K562 (cell line): ENCODE measurements around the gene SCAMP2. TPM values are rescaled to one million over a fixed set of nuclear protein-coding genes. Genes with fewer than 3 reads are reported as not detected.

Experiments used
- C11orf30 ChIP-seq: fragments of 450-650 bp; IDR thresholded peaks from 2 replicates; pipeline ENCODE4 v1.6.1; 2016; ENCODE audit warnings: low read depth, mild to moderate bottlenecking
- CBX2 ChIP-seq: fragments of 200-600 bp; sonication (generic); IDR thresholded peaks from one replicate; pipeline ENCODE4 v1.6.1; 2012; ENCODE audit warnings: mild to moderate bottlenecking, low read length, inconsistent platforms; ENCODE audit not compliant: insufficient read depth, poor library complexity, severe bottlenecking
- CCNT2 ChIP-seq: IDR thresholded peaks from 2 replicates; pipeline ENCODE4 v1.6.1; 2011; ENCODE audit warnings: borderline replicate concordance, low read depth, mild to moderate bottlenecking, moderate library complexity, mixed read lengths, low read length; ENCODE audit not compliant: insufficient read length; ENCODE audit errors: extremely low read depth
- CREB1 ChIP-seq, 2 experiments: sonication (generic) in 1 of 2; formaldehyde crosslinking in 1 of 2; IDR thresholded peaks; 2 replicates each; pipeline versions ENCODE4 v1.6.1 to v1.8.0; 2012 to 2022; ENCODE audit warnings: inconsistent platforms in 1 of 2, mild to moderate bottlenecking in 1 of 2, missing genetic modification reagents in 1 of 2, moderate library complexity in 1 of 2
- ETV1 ChIP-seq: fragments of 450-650 bp; conservative IDR thresholded peaks from 2 replicates; pipeline ENCODE4 v1.6.1; 2016; ENCODE audit warnings: missing genetic modification characterization, control low read depth, low read depth, missing compliant biosample characterization
- HIVEP1 ChIP-seq: fragments of 250-450 bp; sonication (Bioruptor Pico); IDR thresholded peaks from 2 replicates; pipeline ENCODE4 v1.4.0; 2020; ENCODE audit warnings: mild to moderate bottlenecking
- JUND ChIP-seq, 2 experiments: IDR thresholded peaks; 2 replicates in 1 of 2; 3 replicates in 1 of 2; pipeline ENCODE4 v1.6.1; 2011; ENCODE audit warnings: borderline replicate concordance in 2 of 2, low read depth in 2 of 2, low read length in 2 of 2, improper control_type of control experiment in 1 of 2, missing biosample characterization in 1 of 2, missing genetic modification characterization in 1 of 2, missing genetic modification reagents in 1 of 2
- L3MBTL2 ChIP-seq: fragments of 450-650 bp; IDR thresholded peaks from 2 replicates; pipeline ENCODE4 v1.6.1; 2016; ENCODE audit warnings: mild to moderate bottlenecking, moderate library complexity
- MBD2 ChIP-seq: sonication (generic); IDR thresholded peaks from 2 replicates; pipeline ENCODE4 v1.6.1; 2016; ENCODE audit warnings: low read depth, borderline replicate concordance
- MCM2 ChIP-seq: fragments of 450-650 bp; IDR thresholded peaks from 2 replicates; pipeline ENCODE4 v1.6.1; 2017; ENCODE audit warnings: low read depth, mild to moderate bottlenecking
- NEUROD1 ChIP-seq: fragments of 150-350 bp; IDR thresholded peaks from 2 replicates; pipeline ENCODE4 v1.6.1; 2014; ENCODE audit warnings: borderline replicate concordance, low read length, low read depth; ENCODE audit not compliant: partially characterized antibody
- PCBP2 ChIP-seq: fragments of 200-400 bp; formaldehyde crosslinking; IDR thresholded peaks from 2 replicates; pipeline ENCODE4 v1.6.1; 2018; ENCODE audit warnings: low read length, low read depth, mild to moderate bottlenecking, moderate library complexity; ENCODE audit not compliant: poor library complexity, severe bottlenecking
- PHF20 ChIP-seq: fragments of 450-650 bp; IDR thresholded peaks from 2 replicates; pipeline ENCODE4 v1.6.1; 2018; ENCODE audit not compliant: partially characterized antibody
- PHF8 ChIP-seq: fragments of 200-600 bp; sonication (generic); IDR thresholded peaks from 2 replicates; pipeline ENCODE4 v1.6.1; 2012; ENCODE audit warnings: mixed run types, mild to moderate bottlenecking, inconsistent platforms, low read length, moderate library complexity, borderline replicate concordance
- RB1 ChIP-seq: fragments of 450-650 bp; IDR thresholded peaks from 2 replicates; pipeline ENCODE4 v1.6.1; 2017; ENCODE audit warnings: low read depth, mild to moderate bottlenecking
- SIN3B ChIP-seq: fragments of 450-650 bp; IDR thresholded peaks from 2 replicates; pipeline ENCODE4 v1.6.1; 2017; ENCODE audit warnings: low read depth, mild to moderate bottlenecking, moderate library complexity
- SMAD3 ChIP-seq: fragments of 450-650 bp; formaldehyde crosslinking; conservative IDR thresholded peaks from 2 replicates; pipeline ENCODE4 v1.4.0; 2020; ENCODE audit warnings: mild to moderate bottlenecking
- ZNF316 ChIP-seq: fragments of 450-650 bp; IDR thresholded peaks from 2 replicates; pipeline ENCODE4 v1.6.1; 2016
- polyA plus RNA-seq, 8 experiments: library from polyadenylated mRNA; depleted of rRNA in 4 of 8; stranded (reverse) in 5 of 8; unstranded in 3 of 8; fragments of >200 nt; fragmentation: Nextera tagmentation in 2 of 8; fragmentation: Illumina TruSeq in 1 of 8; extraction: Ambion mirVana in 2 of 8; extraction: Trizol in 1 of 8; gene quantifications; 2 replicates each; pipeline versions ENCODE4 v1.2.1 to v1.2.3, GENCODE V29; 2011 to 2014; ENCODE audit warnings: inconsistent platforms in 1 of 8, missing spikeins in 1 of 8
- total RNA-seq, 7 experiments: library from RNA; depleted of rRNA in 6 of 7; stranded (reverse); fragments of >200 nt in 6 of 7; fragmentation: Illumina TruSeq in 2 of 7; extraction: Trizol in 2 of 7; gene quantifications; 2 replicates each; pipeline versions ENCODE4 v1.2.1 to v1.2.3, GENCODE V29; 2011 to 2021; ENCODE audit warnings: low replicate concordance in 1 of 7
- TF ChIP-seq, protein P1 (sequence below): fragments of 450-650 bp; IDR thresholded peaks from 2 replicates; pipeline ENCODE4 v1.7.1; 2018; ENCODE audit warnings: mild to moderate bottlenecking, low read depth; ENCODE audit not compliant: partially characterized antibody
- TF ChIP-seq, protein P2 (sequence below): fragments of 450-650 bp; IDR thresholded peaks from 2 replicates; pipeline ENCODE4 v1.6.1; 2014; ENCODE audit warnings: low read depth, mild to moderate bottlenecking, moderate library complexity, borderline replicate concordance

Gene SCAMP2
- total and polyA plus RNA-seq, 9 of the 15 experiments (the other 6 are each of a cell fraction or from before 2014, with no cell fraction given) = 5.9 to 61.1 (median 20.1) TPM

GRCh38 chr15:74873036-74873755, at the start of gene SCAMP2 (continued):
- TF ChIP-seq HIVEP1 (CRISPR knock-in tag) = 0 out of 2 replicates have a peak, but pooled peaks have one; percentile 20
- TF ChIP-seq, protein P1, sequence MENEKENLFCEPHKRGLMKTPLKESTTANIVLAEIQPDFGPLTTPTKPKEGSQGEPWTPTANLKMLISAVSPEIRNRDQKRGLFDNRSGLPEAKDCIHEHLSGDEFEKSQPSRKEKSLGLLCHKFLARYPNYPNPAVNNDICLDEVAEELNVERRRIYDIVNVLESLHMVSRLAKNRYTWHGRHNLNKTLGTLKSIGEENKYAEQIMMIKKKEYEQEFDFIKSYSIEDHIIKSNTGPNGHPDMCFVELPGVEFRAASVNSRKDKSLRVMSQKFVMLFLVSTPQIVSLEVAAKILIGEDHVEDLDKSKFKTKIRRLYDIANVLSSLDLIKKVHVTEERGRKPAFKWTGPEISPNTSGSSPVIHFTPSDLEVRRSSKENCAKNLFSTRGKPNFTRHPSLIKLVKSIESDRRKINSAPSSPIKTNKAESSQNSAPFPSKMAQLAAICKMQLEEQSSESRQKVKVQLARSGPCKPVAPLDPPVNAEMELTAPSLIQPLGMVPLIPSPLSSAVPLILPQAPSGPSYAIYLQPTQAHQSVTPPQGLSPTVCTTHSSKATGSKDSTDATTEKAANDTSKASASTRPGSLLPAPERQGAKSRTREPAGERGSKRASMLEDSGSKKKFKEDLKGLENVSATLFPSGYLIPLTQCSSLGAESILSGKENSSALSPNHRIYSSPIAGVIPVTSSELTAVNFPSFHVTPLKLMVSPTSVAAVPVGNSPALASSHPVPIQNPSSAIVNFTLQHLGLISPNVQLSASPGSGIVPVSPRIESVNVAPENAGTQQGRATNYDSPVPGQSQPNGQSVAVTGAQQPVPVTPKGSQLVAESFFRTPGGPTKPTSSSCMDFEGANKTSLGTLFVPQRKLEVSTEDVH = peak; percentile 72
- peak; percentile 53; the same call in 1 of the 2 replicates for TF ChIP-seq SIN3B
- TF ChIP-seq NEUROD1 = peak; percentile 90
- peak; percentile 85 for TF ChIP-seq L3MBTL2
- peak; percentile 98 for TF ChIP-seq PHF20
- TF ChIP-seq, protein P2, sequence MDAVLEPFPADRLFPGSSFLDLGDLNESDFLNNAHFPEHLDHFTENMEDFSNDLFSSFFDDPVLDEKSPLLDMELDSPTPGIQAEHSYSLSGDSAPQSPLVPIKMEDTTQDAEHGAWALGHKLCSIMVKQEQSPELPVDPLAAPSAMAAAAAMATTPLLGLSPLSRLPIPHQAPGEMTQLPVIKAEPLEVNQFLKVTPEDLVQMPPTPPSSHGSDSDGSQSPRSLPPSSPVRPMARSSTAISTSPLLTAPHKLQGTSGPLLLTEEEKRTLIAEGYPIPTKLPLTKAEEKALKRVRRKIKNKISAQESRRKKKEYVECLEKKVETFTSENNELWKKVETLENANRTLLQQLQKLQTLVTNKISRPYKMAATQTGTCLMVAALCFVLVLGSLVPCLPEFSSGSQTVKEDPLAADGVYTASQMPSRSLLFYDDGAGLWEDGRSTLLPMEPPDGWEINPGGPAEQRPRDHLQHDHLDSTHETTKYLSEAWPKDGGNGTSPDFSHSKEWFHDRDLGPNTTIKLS = peak; percentile 97
- peak; percentile 57; the same call in 1 of the 2 replicates for TF ChIP-seq ETV1 (tag)
- TF ChIP-seq JUND (IDR thresholded peaks at IDR 0.05; ENCODE audit: borderline replicate concordance, low read depth, low read length) = 0 out of 2 replicates have a peak, but pooled peaks have one; percentile 21
- TF ChIP-seq JUND (tag; IDR thresholded peaks at IDR 0.05; ENCODE audit: borderline replicate concordance, low read depth, low read length) = 0 out of 3 replicates have a peak, but pooled peaks have one; percentile 6
- 0 out of 2 replicates have a peak, but pooled peaks have one; percentile 3 for TF ChIP-seq ZNF316
- TF ChIP-seq CCNT2 = peak; percentile 58
- no peak for TF ChIP-seq CBX2
- TF ChIP-seq SMAD3 (CRISPR knock-in tag) = 0 out of 2 replicates have a peak, but pooled peaks have one; percentile 23
- peak; percentile 98 for TF ChIP-seq PHF8
- TF ChIP-seq MCM2 = no peak
- peak; percentile 66 for TF ChIP-seq CREB1 (IDR thresholded peaks at IDR 0.05)
- TF ChIP-seq CREB1 (CRISPR knock-in tag; IDR thresholded peaks at IDR 0.05) = peak; percentile 84
- TF ChIP-seq MBD2 = peak; percentile 85
- TF ChIP-seq RB1 = peak; percentile 67
- no peak for TF ChIP-seq PCBP2
- TF ChIP-seq C11orf30 = peak; percentile 67; the same call in 1 of the 2 replicates
